Measurements from ENCODE around the gene RBM43. TPM values are rescaled to one million over a fixed set of nuclear protein-coding genes. Genes with fewer than 3 reads are reported as not detected.

RBM43 gene
- total and polyA plus RNA-seq, 9 of the 15 experiments (the other 6 are each of a cell fraction or from before 2014, with no cell fraction given), result 1.3 to 6.9 (median 3.8) TPM

DNA sequence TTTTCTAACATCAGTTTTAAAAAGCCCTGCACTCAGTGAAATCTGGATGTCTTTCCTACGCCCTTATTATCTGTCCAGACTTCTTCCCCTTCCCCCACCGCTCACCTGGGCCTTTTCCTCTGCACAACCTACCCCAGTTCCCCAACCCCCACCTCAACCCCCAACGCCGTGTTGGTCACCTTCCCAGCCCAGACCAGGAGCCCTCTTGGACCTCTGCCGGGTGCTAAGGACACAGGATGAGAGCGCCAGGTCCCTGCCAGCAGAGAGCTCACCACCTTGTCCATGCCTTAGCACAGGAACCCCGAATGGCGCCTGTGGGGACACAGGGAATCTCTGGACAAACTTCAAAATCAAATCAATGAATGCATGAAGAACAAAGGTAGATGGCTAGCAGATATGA, 966 bp upstream of the RBM43 start:
- H2AFZ ChIP-seq (ENCODE audit: low read depth, low read length), result peak overlapping the region; percentile 98
- H3K27ac ChIP-seq (ENCODE audit: extremely low read depth, low read depth, low read length), result no peak overlapping the region
- no peaks in the 10 kb centered on the region for H4K20me1 ChIP-seq (replicated peaks; ENCODE audit: control insufficient read depth, insufficient read depth, low read length)
- peaks cover 13 to 14% of the 10 kb centered on the region in 2 experiments for H3K4me1 ChIP-seq (replicated peaks in 1 of 2; ENCODE audit: control insufficient read depth in 2 of 2, insufficient read depth in 2 of 2, low read length in 2 of 2)
- H3K9ac ChIP-seq (ENCODE audit: insufficient read depth in 1 of 2, low read depth in 2 of 2, low read length in 2 of 2), result no peak overlapping the region; a peak in 1 of 4 replicates
- TF ChIP-seq ZNF347 (CRISPR knock-in tag; IDR thresholded peaks at IDR 0.05; ENCODE audit: low read depth) (no peak), NFXL1 (CRISPR knock-in tag; IDR thresholded peaks at IDR 0.05) (no peak), MEIS2 (IDR thresholded peaks at IDR 0.05; ENCODE audit: partially characterized antibody) (no peak), RFX5 (IDR thresholded peaks at IDR 0.05; ENCODE audit: low read depth, low read length) (no peak), ZC3H11A (IDR thresholded peaks at IDR 0.05; ENCODE audit: low read depth, low read length) (no peak), KDM4B (IDR thresholded peaks at IDR 0.05; ENCODE audit: borderline replicate concordance in 2 of 2, low read depth in 1 of 2) (no peak), NFIC (IDR thresholded peaks at IDR 0.05) (no peak), ARID2 (IDR thresholded peaks at IDR 0.05) (no peak), ZBTB8A (IDR thresholded peaks at IDR 0.05; ENCODE audit: partially characterized antibody) (no peak), ELK1 (CRISPR knock-in tag; IDR thresholded peaks at IDR 0.05) (no peak), GATAD2B (IDR thresholded peaks at IDR 0.05; ENCODE audit: borderline replicate concordance) (no peak), TFAM (CRISPR knock-in tag; conservative IDR thresholded peaks at IDR 0.05) (no peak)
- TF ChIP-seq, protein P1, sequence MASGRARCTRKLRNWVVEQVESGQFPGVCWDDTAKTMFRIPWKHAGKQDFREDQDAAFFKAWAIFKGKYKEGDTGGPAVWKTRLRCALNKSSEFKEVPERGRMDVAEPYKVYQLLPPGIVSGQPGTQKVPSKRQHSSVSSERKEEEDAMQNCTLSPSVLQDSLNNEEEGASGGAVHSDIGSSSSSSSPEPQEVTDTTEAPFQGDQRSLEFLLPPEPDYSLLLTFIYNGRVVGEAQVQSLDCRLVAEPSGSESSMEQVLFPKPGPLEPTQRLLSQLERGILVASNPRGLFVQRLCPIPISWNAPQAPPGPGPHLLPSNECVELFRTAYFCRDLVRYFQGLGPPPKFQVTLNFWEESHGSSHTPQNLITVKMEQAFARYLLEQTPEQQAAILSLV (tag; IDR thresholded peaks at IDR 0.05), result no peak
- TF ChIP-seq, protein P2, sequence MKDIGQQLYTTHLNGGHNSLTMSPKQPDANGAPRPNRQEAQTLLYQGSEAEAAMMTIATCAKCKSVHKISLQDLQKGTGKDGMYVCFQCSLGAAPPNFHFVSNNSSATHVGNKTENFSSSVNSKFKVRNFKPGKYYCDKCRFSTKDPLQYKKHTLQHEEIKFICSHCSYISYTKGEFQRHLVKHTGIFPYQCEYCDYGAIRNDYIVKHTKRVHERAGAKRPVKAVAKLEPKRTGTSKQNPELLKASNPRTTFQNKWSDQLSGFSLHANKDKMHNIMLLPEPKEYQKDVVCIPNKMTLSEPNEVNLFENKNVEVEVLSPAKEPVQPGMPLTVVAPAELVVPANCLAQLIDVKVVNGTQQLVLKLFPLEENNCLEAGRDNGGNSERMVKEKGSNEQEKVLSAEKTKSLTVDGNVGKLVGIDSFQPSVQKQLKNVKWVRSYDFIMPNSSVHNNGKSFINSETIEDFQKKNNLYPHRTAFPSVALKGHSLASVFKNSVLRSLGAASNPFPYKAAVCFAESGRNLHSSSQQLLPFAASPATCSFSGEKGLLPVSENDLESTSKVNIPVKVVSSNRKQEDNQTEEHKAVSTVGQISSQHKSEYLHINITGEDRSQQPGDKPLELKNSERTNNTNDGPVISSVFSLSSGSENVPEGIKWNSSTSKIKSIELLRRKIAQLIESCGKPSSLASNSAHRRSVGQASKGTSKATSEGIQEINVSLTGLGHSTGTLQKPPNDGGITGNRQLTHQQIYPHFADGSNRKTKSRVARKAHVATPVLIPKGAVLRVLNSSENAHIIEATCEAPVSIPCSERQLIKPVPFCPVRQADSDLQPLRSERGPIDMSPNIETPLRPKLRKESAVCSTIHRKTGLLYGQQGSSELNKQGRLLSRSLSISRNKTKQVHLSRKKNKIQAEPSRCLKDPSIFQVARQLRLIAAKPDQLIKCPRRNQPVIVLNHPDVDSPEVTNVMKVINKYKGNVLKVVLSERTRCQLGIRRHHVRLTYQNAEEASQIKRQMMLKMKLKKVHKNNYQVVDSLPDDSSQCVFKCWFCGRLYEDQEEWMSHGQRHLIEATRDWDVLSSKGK (CRISPR knock-in tag; IDR thresholded peaks at IDR 0.05), result no peak
- TF ChIP-seq, protein P3, sequence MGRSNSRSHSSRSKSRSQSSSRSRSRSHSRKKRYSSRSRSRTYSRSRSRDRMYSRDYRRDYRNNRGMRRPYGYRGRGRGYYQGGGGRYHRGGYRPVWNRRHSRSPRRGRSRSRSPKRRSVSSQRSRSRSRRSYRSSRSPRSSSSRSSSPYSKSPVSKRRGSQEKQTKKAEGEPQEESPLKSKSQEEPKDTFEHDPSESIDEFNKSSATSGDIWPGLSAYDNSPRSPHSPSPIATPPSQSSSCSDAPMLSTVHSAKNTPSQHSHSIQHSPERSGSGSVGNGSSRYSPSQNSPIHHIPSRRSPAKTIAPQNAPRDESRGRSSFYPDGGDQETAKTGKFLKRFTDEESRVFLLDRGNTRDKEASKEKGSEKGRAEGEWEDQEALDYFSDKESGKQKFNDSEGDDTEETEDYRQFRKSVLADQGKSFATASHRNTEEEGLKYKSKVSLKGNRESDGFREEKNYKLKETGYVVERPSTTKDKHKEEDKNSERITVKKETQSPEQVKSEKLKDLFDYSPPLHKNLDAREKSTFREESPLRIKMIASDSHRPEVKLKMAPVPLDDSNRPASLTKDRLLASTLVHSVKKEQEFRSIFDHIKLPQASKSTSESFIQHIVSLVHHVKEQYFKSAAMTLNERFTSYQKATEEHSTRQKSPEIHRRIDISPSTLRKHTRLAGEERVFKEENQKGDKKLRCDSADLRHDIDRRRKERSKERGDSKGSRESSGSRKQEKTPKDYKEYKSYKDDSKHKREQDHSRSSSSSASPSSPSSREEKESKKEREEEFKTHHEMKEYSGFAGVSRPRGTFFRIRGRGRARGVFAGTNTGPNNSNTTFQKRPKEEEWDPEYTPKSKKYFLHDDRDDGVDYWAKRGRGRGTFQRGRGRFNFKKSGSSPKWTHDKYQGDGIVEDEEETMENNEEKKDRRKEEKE (IDR thresholded peaks at IDR 0.05; ENCODE audit: borderline replicate concordance in 1 of 2, control insufficient read depth in 1 of 2, low read depth in 2 of 2, low read length in 1 of 2), result no peak
- H3K4me3 ChIP-seq, result no peak overlapping the region
- WGBS (ENCODE audit: insufficient coverage, low coverage, missing lambda C conversion rate), result 74% methylated on average over 8 of the region's 8 CpGs
- no peaks in the 10 kb centered on the region for H3K36me3 ChIP-seq (ENCODE audit: control insufficient read depth, insufficient read depth, low read length)
- ATAC-seq, result no peak
- H3K27me3 ChIP-seq (ENCODE audit: control insufficient read depth in 2 of 2, insufficient read depth in 2 of 2, low read length in 2 of 2), result no peaks in the 10 kb centered on the region
- peak in 1 of 4 experiments; percentile 18 for DNase-seq (ENCODE audit: extremely low read depth in 1 of 4, low spot score in 3 of 4)
- POLR2A ChIA-PET, result no interaction called here
- intact Hi-C loops (cut with micrococcal nuclease) (no loop called here), in situ Hi-C loops (cut with MboI) (no loop called here)
- no peaks in the 10 kb centered on the region for H3K9me3 ChIP-seq (replicated peaks; ENCODE audit: control insufficient read depth, insufficient read depth, low read depth, low read length)
- CTCF ChIA-PET (ENCODE audit: low intra/inter-chr PET ratio), result no interaction called here
- H3K4me2 ChIP-seq (ENCODE audit: insufficient read depth, low read length), result no peak overlapping the region; the same call in 1 of the 2 replicates
- peaks cover 3% of the 10 kb centered on the region; the same call in 1 of the 3 replicates for H3K79me2 ChIP-seq (ENCODE audit: control insufficient read depth, insufficient read depth, low read length)
- no peaks in the 10 kb centered on the region for H3K9me1 ChIP-seq (ENCODE audit: control insufficient read depth, insufficient read depth, low read length)
- no peak for FAIRE-seq
- no TSS peak for BruUV-seq (replicated peaks)

All from K562 (cell line).